Measurements from ENCODE around the gene FDX1.
A peak's percentile ranks its signal among the peaks of the same experiment; 100 is the strongest.
"Not testable (repeated sequence)": the region's sequence is repeated elsewhere in the genome, so short reads cannot be mapped to it uniquely, and the experiment has no call there.

The FDX1 gene, protein sequence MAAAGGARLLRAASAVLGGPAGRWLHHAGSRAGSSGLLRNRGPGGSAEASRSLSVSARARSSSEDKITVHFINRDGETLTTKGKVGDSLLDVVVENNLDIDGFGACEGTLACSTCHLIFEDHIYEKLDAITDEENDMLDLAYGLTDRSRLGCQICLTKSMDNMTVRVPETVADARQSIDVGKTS

DNA sequence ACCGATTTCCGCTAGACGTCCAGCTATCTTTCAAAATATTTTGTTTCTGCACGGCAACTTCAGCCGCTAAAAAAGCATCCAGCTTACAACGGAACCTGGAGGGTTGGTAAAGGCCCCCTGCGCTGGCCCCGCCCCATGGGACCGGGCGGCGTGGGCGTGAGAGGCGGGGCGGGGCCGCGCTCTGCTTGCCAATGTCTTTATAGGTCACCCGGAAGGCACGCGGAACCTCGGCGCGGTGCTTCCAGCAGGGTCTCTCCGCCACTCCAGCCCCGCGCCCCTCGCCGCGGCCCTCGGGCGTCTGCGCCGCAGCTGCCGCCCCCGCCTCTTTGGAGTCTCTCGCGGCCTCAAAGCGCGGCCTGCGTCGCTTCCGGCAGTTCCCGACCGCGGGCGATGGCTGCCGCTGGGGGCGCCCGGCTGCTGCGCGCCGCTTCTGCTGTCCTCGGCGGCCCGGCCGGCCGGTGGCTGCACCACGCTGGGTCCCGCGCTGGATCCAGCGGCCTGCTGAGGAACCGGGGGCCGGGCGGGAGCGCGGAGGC lies at the start of gene FDX1:
Gene FDX1 (plus strand): TSS at position 218 of the 536 bp plus-strand sequence. CDS start 173 bp downstream, at position 391.
- peak within 1 kb of the TSS; percentile 97 for H3K27ac ChIP-seq
- TF ChIP-seq, protein P1, sequence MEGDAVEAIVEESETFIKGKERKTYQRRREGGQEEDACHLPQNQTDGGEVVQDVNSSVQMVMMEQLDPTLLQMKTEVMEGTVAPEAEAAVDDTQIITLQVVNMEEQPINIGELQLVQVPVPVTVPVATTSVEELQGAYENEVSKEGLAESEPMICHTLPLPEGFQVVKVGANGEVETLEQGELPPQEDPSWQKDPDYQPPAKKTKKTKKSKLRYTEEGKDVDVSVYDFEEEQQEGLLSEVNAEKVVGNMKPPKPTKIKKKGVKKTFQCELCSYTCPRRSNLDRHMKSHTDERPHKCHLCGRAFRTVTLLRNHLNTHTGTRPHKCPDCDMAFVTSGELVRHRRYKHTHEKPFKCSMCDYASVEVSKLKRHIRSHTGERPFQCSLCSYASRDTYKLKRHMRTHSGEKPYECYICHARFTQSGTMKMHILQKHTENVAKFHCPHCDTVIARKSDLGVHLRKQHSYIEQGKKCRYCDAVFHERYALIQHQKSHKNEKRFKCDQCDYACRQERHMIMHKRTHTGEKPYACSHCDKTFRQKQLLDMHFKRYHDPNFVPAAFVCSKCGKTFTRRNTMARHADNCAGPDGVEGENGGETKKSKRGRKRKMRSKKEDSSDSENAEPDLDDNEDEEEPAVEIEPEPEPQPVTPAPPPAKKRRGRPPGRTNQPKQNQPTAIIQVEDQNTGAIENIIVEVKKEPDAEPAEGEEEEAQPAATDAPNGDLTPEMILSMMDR (conservative IDR thresholded peaks at IDR 0.05) = peak; percentile 90

DNA sequence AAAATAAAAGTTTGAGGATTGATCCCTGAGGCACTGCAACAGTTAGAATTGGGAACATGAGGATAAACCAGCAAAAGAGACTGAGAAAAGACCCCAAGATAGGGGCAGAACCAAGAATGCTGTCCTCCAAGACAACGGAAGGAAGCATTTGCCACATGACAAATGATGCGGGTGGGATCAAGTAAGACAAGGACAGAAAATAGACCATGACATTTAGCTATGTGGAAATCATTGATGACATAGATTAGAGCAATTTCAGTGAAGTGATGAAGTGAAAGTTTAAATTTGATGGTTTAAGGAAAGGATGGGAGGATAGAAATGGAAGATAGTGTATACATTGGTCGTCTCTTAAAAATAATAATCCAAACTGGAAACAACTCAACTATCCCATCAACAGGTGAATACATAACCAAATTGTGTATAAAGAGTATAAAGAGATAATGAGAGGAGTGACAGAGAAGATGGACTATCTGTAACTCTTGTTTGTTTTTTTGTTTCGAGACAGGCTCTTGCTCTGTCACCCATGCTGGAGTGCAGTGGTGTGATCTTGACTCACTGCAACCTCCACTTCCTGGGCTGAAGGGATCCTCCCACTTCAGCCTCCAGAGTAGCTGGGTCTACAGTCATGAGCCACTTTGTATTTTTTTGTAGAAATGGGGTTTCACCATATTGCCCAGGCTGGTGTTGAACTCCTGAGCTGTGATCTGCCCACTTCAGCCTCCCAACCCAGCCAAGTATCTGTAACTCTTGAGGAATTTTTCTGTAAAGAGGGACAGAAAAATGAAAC lies 48.7 kb upstream of the FDX1 start:
- no peak overlapping the region for H3K27ac ChIP-seq
- TF ChIP-seq, protein P1 (conservative IDR thresholded peaks at IDR 0.05) = no peak

DNA sequence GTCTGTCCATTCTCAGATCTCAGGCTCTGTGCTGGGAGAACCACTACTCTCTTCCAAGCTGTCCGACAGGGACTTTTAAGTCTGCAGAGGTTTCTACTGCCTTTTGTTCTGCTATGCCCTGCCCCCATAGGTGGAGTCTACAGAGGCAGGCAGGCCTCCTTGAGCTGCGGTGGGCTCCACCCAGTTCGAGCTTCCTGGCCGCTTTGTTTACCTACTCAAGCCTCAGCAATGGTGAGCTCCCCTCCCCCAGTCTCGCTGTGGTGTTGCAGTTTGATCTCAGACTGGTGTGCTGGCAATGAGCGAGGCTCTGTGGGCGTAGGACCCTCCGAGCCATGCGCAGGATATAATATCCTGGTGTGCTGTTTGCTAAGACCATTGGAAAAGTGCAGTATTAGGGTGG lies 41.5 kb upstream of the FDX1 start:
- H3K27ac ChIP-seq = not testable (repeated sequence)

DNA sequence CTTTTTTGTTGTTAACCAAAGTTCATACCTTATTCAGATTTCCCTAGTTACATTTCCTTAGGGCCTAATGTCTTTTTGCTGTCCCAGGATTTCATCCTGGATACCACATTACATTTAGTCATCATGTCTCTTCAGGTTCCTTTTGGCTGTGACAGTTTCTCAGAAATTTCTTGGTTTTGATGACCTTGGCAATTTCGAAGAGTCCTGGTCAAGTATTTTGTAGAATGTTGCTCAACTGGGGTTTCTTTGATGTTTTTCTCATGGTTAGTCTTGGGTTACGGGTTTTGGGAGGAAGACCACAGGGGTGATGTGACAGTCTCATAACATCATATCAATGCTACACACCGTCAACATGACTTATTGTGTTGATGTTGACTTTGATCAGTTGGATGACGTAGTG lies 39.8 kb upstream of the FDX1 start:
- TF ChIP-seq, protein P1 (conservative IDR thresholded peaks at IDR 0.05) = no peak
- no peak overlapping the region for H3K27ac ChIP-seq

DNA sequence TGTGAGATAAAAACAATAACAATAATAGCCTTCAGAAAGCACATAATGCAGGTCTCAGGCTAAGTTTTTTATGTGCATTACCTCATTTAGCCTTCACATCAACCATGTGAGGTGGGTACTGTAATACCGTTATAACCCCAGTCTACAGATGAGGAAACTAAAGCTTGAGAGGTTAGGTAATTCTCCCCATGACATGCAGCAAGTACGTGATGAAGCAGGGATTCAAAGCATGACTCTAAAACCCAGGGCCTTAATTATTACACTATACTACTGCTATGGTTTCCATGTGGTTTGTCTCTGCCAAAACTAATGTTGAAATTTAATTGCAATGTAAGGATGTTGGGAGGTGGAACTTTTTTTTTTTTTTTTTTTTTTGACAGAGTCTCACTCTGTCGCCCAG lies 37.7 kb upstream of the FDX1 start:
- TF ChIP-seq, protein P1 (conservative IDR thresholded peaks at IDR 0.05) = no peak
- no peak overlapping the region for H3K27ac ChIP-seq

DNA sequence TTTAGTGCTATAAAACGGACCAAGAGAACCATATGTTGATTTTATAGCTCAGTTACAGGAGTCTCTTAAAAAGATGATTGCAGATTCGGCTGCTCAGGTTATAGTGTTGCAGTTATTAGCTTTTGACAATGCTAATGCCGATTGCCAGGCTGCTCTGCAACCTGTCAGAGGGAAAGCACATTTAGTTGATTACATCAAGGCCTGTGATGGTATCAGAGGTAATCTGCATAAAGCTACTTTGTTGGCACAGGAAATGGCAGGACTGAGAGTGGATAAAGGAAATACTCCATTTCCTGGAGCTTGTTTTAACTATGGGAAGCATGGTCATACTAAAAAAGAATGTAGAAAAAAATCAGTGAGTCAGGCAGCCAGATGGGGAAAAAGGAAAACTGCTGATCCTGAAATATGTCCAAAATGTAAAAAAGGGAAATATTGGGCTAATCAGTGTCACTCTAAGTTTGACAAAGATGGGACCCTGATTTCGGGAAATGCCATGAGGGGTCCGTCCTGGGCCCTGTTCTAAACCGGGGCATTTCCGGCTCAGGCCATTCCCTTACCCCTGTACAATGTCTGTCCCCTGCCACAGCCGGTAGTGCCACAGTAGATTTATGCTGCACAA lies 32.0 kb upstream of the FDX1 start:
- not testable (repeated sequence) for H3K27ac ChIP-seq

DNA sequence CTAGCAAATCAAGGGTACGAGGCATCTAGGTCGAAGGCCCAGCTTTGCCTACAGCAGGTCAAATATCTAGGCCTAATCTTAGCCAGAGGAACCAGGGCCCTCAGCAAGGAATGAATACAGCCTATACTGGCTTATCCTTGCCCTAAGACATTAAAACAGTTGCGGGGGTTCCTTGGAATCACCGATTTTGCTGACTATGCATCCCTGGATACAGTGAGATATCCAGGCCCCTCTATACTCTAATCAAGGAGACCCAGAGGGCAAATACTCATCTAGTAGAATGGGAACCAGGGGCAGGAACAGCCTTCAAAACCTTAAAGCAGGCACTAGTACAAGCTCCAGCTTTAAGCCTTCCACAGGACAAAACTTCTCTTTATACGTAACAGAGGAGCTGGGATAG lies 26.2 kb upstream of the FDX1 start:
- H3K27ac ChIP-seq = not testable (repeated sequence)

DNA sequence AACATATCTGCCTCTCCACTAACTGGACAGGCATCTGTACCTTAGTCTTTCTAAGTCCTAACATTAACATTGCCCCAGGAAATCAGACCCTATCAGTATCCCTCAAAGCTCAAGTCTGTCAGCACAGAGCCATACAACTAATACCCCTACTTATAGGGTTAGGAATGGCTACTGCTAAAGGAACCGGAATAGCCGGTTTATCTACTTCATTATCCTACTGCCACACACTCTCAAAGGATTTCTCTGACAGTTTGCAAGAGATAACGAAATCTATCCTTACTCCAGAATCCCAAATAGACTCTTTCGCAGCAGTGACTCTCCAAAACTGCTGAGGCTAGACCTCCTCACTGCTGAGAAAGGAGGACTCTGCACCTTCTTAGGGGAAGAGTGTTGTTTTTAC lies 24.1 kb upstream of the FDX1 start:
- H3K27ac ChIP-seq = peak overlapping the region; percentile 36; the same call in 1 of the 2 replicates

DNA sequence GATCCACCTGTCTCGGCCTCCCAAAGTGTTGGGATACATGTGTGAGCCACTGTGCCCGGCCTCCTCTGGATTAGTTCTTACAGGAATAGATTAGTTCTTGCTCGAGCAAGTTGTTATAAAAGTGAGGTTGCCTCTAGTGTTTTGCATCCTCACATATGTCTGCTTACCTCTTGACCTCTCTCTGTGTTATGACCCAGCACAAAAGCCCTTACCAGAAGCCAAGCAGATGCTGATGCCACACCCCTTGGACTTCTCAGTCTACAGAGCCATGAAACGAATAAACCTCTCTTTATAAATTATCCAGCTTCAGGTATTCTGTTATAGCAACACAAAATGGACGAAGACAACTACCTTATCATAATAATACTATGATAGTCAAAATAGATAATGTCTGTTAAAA lies 22.4 kb upstream of the FDX1 start:
- TF ChIP-seq, protein P1 (conservative IDR thresholded peaks at IDR 0.05) = no peak
- H3K27ac ChIP-seq = no peak overlapping the region
